CD1c-positive myeloid dendritic cell (primary cell): ENCODE data around the gene NBR1.
A peak's percentile ranks its signal among the peaks of the same experiment; 100 is the strongest.
"Not testable (repeated sequence)": the region's sequence is repeated elsewhere in the genome, so short reads cannot be mapped to it uniquely, and the experiment has no call there.

Source experiments
- DNase-seq: peaks from one replicate; pipeline ENCODE4 v3.0.0-alpha.2; 2016; ENCODE audit errors: extremely low spot score

The NBR1 gene, protein sequence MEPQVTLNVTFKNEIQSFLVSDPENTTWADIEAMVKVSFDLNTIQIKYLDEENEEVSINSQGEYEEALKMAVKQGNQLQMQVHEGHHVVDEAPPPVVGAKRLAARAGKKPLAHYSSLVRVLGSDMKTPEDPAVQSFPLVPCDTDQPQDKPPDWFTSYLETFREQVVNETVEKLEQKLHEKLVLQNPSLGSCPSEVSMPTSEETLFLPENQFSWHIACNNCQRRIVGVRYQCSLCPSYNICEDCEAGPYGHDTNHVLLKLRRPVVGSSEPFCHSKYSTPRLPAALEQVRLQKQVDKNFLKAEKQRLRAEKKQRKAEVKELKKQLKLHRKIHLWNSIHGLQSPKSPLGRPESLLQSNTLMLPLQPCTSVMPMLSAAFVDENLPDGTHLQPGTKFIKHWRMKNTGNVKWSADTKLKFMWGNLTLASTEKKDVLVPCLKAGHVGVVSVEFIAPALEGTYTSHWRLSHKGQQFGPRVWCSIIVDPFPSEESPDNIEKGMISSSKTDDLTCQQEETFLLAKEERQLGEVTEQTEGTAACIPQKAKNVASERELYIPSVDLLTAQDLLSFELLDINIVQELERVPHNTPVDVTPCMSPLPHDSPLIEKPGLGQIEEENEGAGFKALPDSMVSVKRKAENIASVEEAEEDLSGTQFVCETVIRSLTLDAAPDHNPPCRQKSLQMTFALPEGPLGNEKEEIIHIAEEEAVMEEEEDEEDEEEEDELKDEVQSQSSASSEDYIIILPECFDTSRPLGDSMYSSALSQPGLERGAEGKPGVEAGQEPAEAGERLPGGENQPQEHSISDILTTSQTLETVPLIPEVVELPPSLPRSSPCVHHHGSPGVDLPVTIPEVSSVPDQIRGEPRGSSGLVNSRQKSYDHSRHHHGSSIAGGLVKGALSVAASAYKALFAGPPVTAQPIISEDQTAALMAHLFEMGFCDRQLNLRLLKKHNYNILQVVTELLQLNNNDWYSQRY

DNA sequence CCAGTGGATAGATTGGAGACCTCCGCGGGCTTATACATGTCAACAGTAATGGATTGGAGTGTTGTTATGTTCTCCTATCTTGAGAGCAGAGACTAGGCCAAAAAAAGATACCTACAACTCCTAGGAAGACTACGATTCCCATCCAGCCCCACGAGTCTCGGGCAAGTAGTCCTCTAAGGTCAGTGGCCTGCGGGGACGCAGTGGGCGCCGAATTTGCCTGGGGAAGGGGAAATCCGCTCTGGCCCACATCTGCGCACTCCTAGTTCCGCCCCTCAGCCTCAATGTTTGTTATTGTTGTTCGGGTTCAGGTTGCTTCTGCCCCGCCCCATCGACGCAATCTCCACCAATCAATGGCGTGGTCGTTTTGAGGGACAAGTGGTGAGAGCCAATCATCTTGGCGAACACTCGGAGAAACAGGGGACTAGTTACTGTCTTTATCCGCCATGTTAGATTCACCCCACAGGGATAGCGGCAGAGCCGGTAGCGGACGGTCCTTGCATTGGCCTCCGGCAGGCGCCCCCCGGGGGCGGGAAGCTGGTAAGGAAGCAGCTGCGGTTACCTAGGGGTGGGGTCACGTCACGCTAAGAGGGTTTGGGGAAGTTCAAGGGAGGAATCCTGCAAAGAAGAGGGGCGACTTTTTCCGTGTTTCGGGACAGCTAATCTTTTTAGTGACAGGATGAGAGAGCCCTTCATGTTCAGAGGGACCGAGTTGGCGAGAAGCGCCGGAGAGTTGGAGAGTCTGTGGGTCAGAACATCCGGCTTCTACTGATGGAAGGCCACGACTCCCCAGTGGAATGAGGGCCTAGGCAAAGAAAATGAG is at the start of gene NBR1:
Gene NBR1, plus strand, starts transcription at position 449 of the 820 bp plus-strand sequence. CDS start 4,586 bp downstream, outside the sequence.
- peak; percentile 98 for DNase-seq

DNA sequence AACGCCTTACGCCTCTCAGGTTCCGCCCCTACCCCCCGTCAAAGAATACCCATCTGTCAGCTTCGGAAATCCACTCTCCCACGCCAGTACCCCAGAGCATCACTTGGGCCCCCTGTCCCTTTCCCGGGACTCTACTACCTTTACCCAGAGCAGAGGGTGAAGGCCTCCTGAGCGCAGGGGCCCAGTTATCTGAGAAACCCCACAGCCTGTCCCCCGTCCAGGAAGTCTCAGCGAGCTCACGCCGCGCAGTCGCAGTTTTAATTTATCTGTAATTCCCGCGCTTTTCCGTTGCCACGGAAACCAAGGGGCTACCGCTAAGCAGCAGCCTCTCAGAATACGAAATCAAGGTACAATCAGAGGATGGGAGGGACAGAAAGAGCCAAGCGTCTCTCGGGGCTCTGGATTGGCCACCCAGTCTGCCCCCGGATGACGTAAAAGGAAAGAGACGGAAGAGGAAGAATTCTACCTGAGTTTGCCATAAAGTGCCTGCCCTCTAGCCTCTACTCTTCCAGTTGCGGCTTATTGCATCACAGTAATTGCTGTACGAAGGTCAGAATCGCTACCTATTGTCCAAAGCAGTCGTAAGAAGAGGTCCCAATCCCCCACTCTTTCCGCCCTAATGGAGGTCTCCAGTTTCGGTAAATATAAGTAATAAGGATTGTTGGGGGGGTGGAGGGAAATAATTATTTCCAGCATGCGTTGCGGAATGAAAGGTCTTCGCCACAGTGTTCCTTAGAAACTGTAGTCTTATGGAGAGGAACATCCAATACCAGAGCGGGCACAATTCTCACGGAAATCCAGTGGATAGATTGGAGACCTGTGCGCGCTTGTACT is 45.7 kb upstream of the NBR1 start, which contains the start of gene BRCA1:
Gene BRCA1, minus strand, starts transcription at position 232 of the 834 bp plus-strand sequence. CDS start 1,268 bp downstream, outside the sequence.
- DNase-seq = peak; percentile 99

DNA sequence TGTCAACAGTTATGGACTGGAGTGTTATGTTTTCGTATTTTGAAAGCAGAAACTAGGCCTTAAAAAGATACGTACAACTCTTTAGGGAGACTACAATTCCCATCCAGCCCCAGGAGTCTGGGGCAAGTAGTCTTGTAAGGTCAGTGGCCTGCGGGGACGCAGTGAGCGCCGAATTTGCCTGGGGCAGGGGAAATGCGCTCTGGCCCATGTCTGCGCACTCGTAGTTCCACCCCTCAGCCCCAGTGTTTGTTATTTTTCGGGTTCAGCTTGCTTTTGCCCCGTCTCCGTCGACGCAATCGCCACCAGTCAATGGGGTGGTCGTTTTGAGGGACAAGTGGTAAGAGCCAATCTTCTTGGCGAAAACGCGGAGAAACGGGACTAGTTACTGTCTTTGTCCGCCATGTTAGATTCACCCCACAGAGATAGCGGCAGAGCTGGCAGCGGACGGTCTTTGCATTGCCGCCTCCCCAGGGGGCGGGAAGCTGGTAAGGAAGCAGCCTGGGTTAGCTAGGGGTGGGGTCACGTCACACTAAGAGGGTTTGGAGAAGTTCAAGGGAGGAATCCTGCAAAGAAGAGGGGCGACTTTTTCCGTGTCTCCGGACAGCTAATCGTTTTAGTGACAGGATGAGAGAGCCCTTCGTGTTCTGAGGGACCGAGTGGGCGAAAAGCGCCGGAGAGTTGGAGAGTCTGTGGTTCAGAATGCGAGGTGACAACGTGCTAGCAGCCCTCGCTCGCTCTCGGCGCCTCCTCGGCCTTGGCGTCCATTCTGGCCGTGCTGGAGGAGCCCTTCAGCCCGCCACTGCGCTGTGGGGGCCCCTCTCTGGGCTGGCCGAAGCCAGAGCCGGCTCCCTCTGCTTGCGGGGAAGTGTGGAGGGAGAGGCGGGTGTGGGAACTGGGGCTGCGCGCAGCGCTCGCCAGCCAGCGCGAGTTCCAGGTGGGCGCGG is 44.8 kb upstream of the NBR1 start:
- peak; percentile 8 for DNase-seq

DNA sequence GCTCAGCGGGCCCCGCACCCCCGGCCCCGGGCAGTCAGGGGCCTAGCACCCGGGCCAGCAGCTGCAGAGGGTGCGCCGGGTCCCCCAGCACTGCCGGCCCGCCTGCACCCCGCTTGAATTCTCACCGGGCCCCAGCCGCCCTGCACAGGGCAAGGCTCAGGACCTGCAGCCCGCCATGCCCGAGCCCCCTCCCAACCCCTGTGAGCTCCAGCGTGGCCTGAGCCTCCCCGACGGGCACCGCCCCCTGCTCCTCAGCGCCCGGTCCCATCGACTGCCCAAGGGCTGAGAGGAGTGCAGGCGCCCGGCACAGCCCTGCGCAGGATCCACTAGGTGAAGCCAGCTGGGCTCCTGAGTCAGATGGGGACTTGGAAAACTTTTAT is 44.1 kb upstream of the NBR1 start:
- no peak for DNase-seq

DNA sequence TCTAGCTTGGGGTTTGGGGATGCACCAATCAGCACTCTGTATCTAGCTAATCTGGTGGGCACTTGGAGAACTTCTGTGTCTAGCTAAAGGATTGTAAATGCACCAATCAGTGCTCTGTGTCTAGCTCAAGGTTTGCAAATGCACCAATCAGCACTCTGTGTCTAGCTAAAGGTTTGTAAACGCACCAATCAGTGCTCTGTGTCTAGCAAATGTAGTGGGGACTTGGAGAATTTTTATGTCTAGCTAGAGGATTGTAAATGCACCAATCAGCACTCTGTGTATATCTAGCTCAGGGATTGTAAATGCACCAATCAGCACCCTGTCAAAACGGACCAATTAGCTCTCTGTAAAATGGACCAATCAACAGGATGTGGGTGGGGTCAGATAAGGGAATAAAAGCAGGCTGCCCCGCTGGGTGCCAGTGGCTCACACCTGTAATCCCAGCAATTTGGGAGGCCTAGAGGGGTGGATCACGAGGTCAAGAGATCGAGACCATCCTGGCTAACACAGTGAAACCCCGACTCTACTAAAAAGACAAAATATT is 43.6 kb upstream of the NBR1 start:
- not testable (repeated sequence) for DNase-seq

DNA sequence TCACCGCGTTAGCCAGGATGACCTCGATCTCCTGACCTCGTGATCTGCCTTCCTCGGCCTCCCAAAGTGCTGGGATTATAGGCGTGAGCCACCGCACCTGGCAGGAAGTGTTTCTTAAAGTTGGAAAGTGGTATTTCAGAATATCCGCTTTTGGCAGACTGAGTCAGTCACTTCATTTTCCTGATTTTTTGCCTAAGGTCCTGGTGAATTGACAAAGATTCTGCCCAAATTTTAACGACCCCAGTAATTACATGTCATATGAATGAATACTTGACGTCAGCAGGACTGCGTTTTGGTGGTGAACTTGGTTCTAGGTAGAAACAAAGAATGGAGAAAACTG is 41.4 kb upstream of the NBR1 start:
- DNase-seq = no peak

DNA sequence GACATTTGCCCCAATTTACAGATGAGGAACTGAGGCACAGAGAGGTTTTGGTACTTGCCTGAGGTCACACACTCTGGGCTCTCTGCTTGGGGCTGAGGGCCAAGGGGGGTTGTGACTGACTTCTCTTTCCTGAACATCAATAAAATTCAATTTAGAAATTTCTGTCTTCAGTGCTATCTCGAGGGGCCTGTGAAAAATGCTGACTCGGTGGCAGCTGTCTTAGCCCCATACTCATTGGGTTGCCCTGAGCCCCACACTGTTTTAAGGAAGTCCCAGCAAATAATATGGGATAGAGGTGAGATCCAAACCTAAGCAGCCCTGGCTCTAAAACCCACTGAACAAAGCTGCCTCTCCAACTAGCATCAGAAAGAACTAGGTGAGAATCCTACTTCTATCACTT is 38.9 kb upstream of the NBR1 start:
- no peak for DNase-seq

DNA sequence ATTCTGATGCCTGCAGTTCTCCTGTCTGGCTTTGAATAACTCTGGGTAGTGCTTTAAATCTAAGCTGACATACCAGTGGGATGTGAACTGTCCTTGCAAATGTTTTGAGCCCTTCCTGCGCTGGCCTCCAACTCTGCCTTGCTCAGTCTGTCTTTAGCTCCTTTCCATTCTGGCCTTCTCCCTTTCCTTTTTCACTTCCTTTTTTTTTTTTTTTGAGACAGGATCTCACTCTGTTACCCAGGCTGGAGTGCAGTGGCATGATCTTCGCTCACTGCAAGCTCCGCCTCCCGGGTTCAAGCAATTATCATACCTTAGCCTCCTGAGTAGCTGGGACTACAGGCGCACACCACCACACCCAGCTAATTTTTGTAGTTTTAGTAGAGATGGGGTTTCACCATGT is 37.6 kb upstream of the NBR1 start:
- not testable (repeated sequence) for DNase-seq

DNA sequence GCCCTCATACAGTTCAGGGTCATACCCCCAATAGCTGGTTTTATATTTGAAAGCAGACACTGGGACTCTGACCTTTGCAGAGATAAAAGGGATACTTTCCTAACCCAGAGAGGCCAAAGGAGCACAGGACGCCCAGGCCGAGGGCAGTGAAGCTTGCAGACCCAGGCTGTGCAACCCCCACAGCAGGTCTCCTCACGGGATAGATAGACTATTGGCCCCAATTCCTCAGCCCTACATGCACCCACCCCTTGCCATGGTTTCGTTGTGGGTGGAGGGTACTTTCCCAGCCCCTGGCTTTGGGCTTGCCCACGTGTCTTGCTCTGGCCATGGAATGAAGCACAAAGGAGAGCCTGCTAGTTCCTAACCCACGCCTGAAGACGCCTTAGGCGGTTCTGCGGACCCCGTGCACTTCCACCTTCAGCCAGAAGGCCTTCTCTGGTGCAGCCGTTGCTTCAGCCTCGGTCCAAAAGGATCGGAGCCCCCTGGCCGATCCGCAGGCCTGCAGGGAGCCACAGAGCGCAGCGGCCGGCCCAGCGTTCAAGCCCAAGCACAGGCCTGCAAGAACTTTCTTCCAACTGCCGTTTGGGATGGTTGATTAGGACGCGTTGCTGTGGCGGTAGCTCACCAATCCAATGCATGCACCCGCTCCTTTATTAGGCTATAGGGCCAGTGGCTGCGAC is 36.1 kb upstream of the NBR1 start:
- DNase-seq = no peak

DNA sequence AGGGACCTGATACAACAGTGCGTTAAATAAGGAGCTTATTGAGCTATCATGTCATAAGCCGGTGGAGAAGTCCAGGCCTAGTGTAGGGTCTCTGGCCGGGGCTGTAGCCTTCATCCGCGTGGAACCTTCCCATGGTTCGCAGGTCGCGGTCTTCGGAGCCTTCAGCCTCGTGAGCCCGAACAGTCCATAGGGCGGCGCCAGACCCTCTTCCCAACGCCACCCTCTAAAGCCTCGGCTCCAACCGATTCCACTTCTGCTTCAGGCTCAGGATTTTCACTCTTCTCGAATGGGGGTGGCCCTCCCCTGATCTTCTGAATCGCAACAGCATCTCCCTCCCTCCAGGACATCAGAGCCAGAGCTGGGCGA is 35.6 kb upstream of the NBR1 start:
- no peak for DNase-seq

DNA sequence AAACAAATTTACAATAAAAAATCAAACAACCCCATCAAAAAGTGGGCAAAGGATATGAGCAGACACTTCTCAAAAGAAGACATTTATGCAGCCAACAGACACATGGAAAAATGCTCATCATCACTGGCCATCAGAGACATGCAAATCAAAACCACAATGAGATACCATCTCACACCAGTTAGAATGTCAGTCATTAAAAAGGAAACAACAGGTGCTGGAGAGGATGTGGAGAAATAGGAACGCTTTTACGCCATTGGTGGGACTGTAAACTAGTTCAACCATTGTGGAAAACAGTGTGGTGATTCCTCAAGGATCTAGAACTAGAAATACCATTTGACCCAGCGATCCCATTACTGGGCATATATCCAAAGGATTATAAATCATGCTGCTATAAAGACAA is 34.4 kb upstream of the NBR1 start:
- not testable (repeated sequence) for DNase-seq

DNA sequence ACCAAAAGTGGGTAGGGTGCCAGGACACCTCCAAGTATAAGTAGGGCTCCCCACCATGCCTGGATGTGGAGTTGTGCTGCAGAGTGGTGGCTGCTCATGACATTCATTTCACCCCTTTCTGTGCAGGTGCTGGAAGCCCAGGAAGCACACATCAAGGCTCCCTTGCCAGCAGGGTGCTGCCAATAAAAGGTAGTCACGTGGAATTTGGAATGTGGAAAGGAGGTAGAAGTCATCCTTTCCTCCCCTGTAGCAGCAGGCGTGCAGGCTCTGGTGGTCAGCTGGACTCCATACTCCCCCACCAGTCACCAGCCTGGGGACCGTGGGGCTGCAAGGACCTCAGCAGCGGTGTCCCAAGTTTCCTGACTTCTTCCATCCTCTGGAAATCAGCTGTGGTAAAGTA is 32.5 kb upstream of the NBR1 start:
- DNase-seq = not testable (repeated sequence)

DNA sequence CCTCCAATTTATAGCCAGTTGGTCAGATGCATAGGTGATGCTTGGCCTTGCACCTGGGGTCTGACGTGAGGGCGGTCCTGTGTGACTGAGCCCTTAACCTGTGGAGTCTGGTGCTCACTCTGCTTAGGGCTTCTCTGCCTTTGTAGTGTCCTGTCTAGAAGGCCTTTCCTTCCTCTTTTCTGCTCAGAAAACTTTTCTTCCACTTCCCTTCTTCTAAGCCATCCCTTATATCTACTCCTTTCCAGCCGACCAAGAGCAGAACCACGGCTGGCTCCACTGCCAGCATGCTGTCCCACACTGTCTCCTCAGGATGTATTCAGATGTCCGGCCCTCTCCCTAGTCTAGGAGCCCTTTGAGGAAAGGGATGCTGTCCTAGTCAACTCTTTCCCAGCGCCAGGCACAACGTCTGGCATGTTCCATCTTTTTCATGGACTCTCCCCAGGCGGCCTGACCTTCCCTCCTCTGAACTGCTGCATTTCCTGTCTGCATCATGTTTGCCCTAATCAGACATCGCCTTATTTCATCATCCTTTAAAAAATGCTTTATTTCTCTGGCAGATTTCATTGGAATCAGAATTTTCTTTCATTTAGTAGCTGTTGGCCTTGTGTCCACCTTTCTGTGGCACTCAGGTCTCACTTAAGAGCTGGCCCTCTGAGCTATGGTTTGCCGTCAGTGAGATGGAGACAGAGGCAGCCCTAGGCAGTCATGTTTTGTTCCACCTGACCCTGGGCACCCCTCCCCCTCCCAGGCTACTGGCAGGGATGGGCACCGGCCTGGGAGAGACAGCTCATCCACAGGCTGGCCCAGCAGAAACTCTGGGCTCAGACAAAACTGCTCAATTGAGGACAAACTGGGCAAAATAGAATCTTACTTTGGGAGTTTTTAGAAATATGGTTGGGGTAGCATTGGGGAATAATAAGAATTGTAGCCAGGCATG is 30.4 kb upstream of the NBR1 start:
- DNase-seq = no peak

DNA sequence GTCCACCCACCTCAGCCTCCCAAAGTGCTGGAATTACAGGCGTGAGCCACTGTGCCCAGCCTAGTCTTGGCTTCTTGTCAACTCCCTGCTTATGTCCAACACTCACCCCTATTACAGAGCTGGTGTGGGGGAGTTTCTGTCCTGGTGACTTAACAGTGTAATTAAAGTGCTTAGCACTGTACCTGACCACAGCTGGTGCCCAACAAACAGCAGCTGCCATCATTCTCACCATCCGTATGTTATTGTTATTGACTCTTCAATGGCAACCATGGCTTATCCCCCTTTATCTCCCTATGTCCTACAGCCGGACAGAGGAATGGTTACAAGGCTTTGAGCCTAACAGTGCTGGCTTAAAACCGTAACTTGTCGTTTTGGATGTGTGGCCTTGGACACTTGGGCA is 28.9 kb upstream of the NBR1 start:
- no peak for DNase-seq

DNA sequence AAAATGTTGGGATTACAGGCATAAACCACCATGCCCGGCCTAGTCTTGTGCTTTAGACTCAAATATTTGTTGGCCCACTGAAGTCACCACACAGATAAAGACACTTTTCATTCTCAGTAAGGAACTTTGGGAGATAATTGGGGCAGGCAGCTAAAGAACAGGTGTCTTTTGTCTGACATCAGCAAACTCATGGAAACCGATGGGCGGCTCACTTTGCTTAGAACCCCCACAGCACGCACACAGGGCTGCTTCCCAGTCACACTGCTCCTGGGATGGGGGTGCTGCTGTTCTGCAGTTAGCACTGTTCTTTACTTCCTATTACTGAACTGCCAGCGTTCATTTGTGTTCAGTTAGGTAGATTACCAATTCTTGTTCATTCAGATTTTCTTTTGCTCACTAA is 27.8 kb upstream of the NBR1 start:
- no peak for DNase-seq

DNA sequence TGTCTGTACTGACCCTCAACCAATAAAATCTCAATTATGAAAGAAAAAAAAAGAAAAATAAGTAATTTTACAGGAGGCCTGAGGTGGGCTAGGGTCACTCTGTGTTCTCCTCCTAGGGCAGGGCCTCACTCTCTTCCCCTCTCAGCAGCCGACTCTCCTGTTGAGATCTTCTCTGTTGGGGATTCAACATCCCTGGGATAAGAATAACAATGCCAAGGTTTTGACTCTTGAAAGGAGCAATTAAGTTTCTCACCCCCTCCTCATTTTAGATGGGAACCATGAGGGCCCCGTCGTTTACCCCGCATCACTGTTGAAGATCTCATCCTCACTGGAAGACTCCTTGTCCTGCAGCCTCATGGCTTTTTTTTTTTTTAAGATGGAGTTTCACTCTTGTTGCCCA is 24.4 kb upstream of the NBR1 start:
- no peak for DNase-seq

DNA sequence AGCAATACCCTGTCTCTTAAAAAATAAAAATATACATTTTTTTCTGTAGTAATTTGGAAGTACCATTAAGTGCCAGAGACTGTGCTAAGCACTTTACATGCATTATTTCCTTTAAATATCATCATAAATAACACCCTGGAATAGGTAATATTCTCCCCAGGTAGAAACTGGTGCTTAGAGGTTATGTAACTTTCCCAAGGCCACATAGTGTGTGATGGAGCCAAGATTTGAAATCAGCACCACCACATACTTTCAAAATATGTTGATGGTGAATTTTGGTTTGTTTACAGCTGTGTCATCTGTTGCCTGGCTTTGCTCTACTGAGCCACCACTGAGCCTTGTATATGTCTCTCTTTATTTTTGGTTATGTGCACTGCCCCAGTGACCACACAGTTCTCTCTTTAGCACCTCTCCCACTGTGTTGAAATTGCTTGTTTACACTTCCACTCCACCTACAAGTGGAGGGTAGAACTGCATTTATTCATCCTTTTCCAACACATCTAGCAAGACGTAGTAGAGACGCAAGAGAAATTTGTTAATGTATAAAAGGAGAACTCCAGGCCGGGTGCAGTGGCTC is 19.0 kb upstream of the NBR1 start:
- DNase-seq = no peak
